ENCODE data around the gene TRIM44. TPM values are rescaled to one million over a fixed set of nuclear protein-coding genes. Genes with fewer than 3 reads are reported as not detected.
"Not testable (repeated sequence)": the region's sequence is repeated elsewhere in the genome, so short reads cannot be mapped to it uniquely, and the experiment has no call there.

Gene TRIM44
- total RNA-seq, 1 donor from 2014 or later: 21.5 TPM

GRCh38 chr11:35814081-35814695 is 151.6 kb downstream of the TRIM44 start:
- no peak for DNase-seq (ENCODE audit: low read depth, low spot score)

GRCh38 chr11:35814720-35815305 is 152.2 kb downstream of the TRIM44 start:
- DNase-seq (ENCODE audit: low read depth, low spot score): no peak

GRCh38 chr11:35815556-35816315 is 153.2 kb downstream of the TRIM44 start:
- no peak for DNase-seq (ENCODE audit: low read depth, low spot score)

- no peak for DNase-seq (ENCODE audit: low read depth, low spot score)
These were observed 158.0 kb downstream of the TRIM44 start for GRCh38 chr11:35820614-35821013.

- DNase-seq (ENCODE audit: low read depth, low spot score): no peak
These were observed 160.4 kb downstream of the TRIM44 start for GRCh38 chr11:35822815-35823495.

- DNase-seq (ENCODE audit: low read depth, low spot score): no peak
These were observed 161.2 kb downstream of the TRIM44 start for GRCh38 chr11:35823742-35824298.

- no peak for DNase-seq (ENCODE audit: low read depth, low spot score)
These were observed 162.8 kb downstream of the TRIM44 start for GRCh38 chr11:35825386-35825785.

GRCh38 chr11:35826006-35826405 is 163.4 kb downstream of the TRIM44 start:
- DNase-seq (ENCODE audit: low read depth, low spot score): no peak

- no peak for DNase-seq (ENCODE audit: low read depth, low spot score)
These were observed 164.4 kb downstream of the TRIM44 start for GRCh38 chr11:35826949-35827348.

- no peak for DNase-seq (ENCODE audit: low read depth, low spot score)
These were observed 173.6 kb downstream of the TRIM44 start for GRCh38 chr11:35836205-35836604.

GRCh38 chr11:35838071-35838470 is 175.5 kb downstream of the TRIM44 start:
- no peak for DNase-seq (ENCODE audit: low read depth, low spot score)

GRCh38 chr11:35838697-35839367 is 176.3 kb downstream of the TRIM44 start:
- not testable (repeated sequence) for DNase-seq (ENCODE audit: low read depth, low spot score)

- no peak for DNase-seq (ENCODE audit: low read depth, low spot score)
These were observed 177.0 kb downstream of the TRIM44 start for GRCh38 chr11:35839368-35840161.

GRCh38 chr11:35841733-35842132 is 179.2 kb downstream of the TRIM44 start:
- DNase-seq (ENCODE audit: low read depth, low spot score): no peak

GRCh38 chr11:35842958-35843357 is 180.4 kb downstream of the TRIM44 start:
- DNase-seq (ENCODE audit: low read depth, low spot score): no peak

GRCh38 chr11:35844579-35844978 is 182.0 kb downstream of the TRIM44 start:
- DNase-seq (ENCODE audit: low read depth, low spot score): no peak

- DNase-seq (ENCODE audit: low read depth, low spot score): no peak
These were observed 183.3 kb downstream of the TRIM44 start for GRCh38 chr11:35845860-35846259.

- DNase-seq (ENCODE audit: low read depth, low spot score): no peak
These were observed 184.3 kb downstream of the TRIM44 start for GRCh38 chr11:35846874-35847273.

- no peak for DNase-seq (ENCODE audit: low read depth, low spot score)
These were observed 184.9 kb downstream of the TRIM44 start for GRCh38 chr11:35847473-35847872.

GRCh38 chr11:35848616-35849015 is 186.0 kb downstream of the TRIM44 start:
- no peak for DNase-seq (ENCODE audit: low read depth, low spot score)
